Stomach (tissue), 4 donors: ENCODE results near the gene CUL4A.
"Not testable (repeated sequence)": the region's sequence is repeated elsewhere in the genome, so short reads cannot be mapped to it uniquely, and the experiment has no call there.

Experiments used
- POLR2A ChIP-seq, 4 donors: fragments of 450-650 bp; IDR thresholded peaks; one replicate each; pipeline ENCODE4 v1.6.1; 2016; ENCODE audit warnings: antibody characterized with exemption in 4 of 4, control low read depth in 2 of 4, mild to moderate bottlenecking in 1 of 4, moderate library complexity in 1 of 4
- TF ChIP-seq, protein P1 (sequence below), 7 experiments: fragments of 450-650 bp in 4 of 7; fragments of 200-600 bp in 3 of 7; sonication (generic) in 3 of 7; IDR thresholded peaks; one replicate each; pipeline ENCODE4 v1.5.1; 2016 to 2019; ENCODE audit warnings: antibody characterized with exemption in 7 of 7, control low read depth in 2 of 7, mild to moderate bottlenecking in 1 of 7

DNA sequence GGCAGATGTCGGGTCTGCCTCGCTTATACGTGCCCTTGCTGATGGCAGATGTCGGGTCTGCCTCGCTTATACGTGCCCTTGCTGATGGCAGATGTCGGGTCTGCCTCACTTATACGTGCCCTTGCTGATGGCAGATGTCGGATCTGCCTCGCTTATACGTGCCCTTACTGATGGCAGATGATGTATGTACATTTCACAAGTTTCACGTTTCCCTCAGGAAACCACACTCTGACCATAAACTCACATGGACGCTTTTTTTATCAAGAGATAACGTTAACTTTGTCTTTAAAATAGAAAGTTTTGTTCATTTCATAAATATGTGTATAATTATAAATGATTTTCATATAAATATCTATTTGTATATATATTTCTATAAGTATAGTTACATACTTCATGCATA is 53.6 kb downstream of the CUL4A start:
- TF ChIP-seq, protein P1, sequence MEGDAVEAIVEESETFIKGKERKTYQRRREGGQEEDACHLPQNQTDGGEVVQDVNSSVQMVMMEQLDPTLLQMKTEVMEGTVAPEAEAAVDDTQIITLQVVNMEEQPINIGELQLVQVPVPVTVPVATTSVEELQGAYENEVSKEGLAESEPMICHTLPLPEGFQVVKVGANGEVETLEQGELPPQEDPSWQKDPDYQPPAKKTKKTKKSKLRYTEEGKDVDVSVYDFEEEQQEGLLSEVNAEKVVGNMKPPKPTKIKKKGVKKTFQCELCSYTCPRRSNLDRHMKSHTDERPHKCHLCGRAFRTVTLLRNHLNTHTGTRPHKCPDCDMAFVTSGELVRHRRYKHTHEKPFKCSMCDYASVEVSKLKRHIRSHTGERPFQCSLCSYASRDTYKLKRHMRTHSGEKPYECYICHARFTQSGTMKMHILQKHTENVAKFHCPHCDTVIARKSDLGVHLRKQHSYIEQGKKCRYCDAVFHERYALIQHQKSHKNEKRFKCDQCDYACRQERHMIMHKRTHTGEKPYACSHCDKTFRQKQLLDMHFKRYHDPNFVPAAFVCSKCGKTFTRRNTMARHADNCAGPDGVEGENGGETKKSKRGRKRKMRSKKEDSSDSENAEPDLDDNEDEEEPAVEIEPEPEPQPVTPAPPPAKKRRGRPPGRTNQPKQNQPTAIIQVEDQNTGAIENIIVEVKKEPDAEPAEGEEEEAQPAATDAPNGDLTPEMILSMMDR (IDR thresholded peaks at IDR 0.05), result not testable (repeated sequence)
- not testable (repeated sequence) for TF ChIP-seq POLR2A (IDR thresholded peaks at IDR 0.05)
